GM18873 (cell line): ENCODE measurements around the gene WTAP.
"Not testable (repeated sequence)": the region's sequence is repeated elsewhere in the genome, so short reads cannot be mapped to it uniquely, and the experiment has no call there.

Experiments
- ATAC-seq: cut with Tn5 transposase; IDR thresholded peaks from one replicate; pipeline ENCODE4 v1.9.1; 2021; ENCODE audit warnings: mild to moderate bottlenecking, moderate library complexity, moderate number of reproducible peaks; ENCODE audit not compliant: unreplicated experiment, low FRiP score

The WTAP gene

GRCh38 chr6:159693128-159693893 lies 34.0 kb upstream of the WTAP start, which contains the start of gene SOD2:
Gene SOD2 (minus strand): TSS chr6:159693241. CDS start chr6:159693167, 74 bp downstream.
- ATAC-seq: peak; percentile 78

- no peak for ATAC-seq
These were observed 33.3 kb upstream of the WTAP start for GRCh38 chr6:159693894-159694545.

- ATAC-seq: no peak
These were observed 31.3 kb upstream of the WTAP start for GRCh38 chr6:159695984-159696383.

GRCh38 chr6:159700970-159701369 lies 26.3 kb upstream of the WTAP start:
- no peak for ATAC-seq

GRCh38 chr6:159701413-159701999 lies 25.8 kb upstream of the WTAP start:
- no peak for ATAC-seq

- not testable (repeated sequence) for ATAC-seq
These were observed 16.7 kb upstream of the WTAP start for GRCh38 chr6:159710603-159711002.

- not testable (repeated sequence) for ATAC-seq
These were observed 14.9 kb upstream of the WTAP start for GRCh38 chr6:159712389-159712788.

- no peak for ATAC-seq
These were observed 13.3 kb upstream of the WTAP start for GRCh38 chr6:159713984-159714383.

GRCh38 chr6:159714404-159714803 lies 12.9 kb upstream of the WTAP start:
- ATAC-seq: no peak

GRCh38 chr6:159715166-159715565 lies 12.1 kb upstream of the WTAP start:
- no peak for ATAC-seq

- ATAC-seq: no peak
These were observed 11.7 kb upstream of the WTAP start for GRCh38 chr6:159715605-159716004.

- ATAC-seq: no peak
These were observed 10.8 kb upstream of the WTAP start for GRCh38 chr6:159716247-159717096.

- ATAC-seq: no peak
These were observed 8.7 kb upstream of the WTAP start for GRCh38 chr6:159718634-159719033.

GRCh38 chr6:159719287-159719686 lies 8.0 kb upstream of the WTAP start:
- ATAC-seq: no peak

GRCh38 chr6:159720708-159721107 lies 6.6 kb upstream of the WTAP start:
- ATAC-seq: no peak

- not testable (repeated sequence) for ATAC-seq
These were observed 5.3 kb upstream of the WTAP start for GRCh38 chr6:159721981-159722380.

GRCh38 chr6:159722655-159723054 lies 4.7 kb upstream of the WTAP start:
- ATAC-seq: no peak

GRCh38 chr6:159723259-159723658 lies 4.0 kb upstream of the WTAP start:
- ATAC-seq: no peak

GRCh38 chr6:159724778-159725177 lies 2.5 kb upstream of the WTAP start:
- ATAC-seq: no peak

- not testable (repeated sequence) for ATAC-seq
These were observed 2.1 kb upstream of the WTAP start for GRCh38 chr6:159725208-159725607.
